H1 (cell line): ENCODE measurements around the gene TRMT61A. TPM values are rescaled to one million over a fixed set of nuclear protein-coding genes. Genes with fewer than 3 reads are reported as not detected.

Source experiments
- CTCF ChIA-PET: fragments of 300-600 bp; sonication (Branson Sonifier 250); formaldehyde crosslinking; loops from one replicate; lab custom pipeline; 2021; ENCODE audit not compliant: partially characterized antibody; lab: Charles Lee
- POLR2A ChIA-PET: fragments of 300-600 bp; sonication (Branson Sonifier 250); formaldehyde crosslinking; loops from one replicate; lab custom pipeline; 2021; ENCODE audit warnings: inconsistent platforms; ENCODE audit not compliant: partially characterized antibody; lab: Charles Lee
- DNase-seq, 2 experiments: peaks; one replicate each; pipeline versions ENCODE4 v3.0.0 to v3.0.0-alpha.2; 2010 to 2022; ENCODE audit warnings: low spot score in 2 of 2, low read depth in 1 of 2, mixed read lengths in 1 of 2
- FAIRE-seq: peaks from 2 replicates; lab custom pipeline; 2011; peaks lifted over from hg19 to GRCh38; lab: Jason Lieb, UNC
- H2AFZ ChIP-seq: 2 replicates; pipeline ENCODE4 v1.8.1; 2012; ENCODE audit warnings: low read length, inconsistent platforms
- H2AK5ac ChIP-seq: 2 replicates; pipeline ENCODE4 v1.6.1; 2013; ENCODE audit warnings: low read depth, low read length
- H2BK120ac ChIP-seq: replicated peaks from 2 replicates; pipeline ENCODE3; 2013; ENCODE audit warnings: low read depth, low read length, inconsistent platforms
- H2BK12ac ChIP-seq: 2 replicates; pipeline ENCODE4 v1.6.1; 2013; ENCODE audit warnings: low read depth, low read length
- H2BK15ac ChIP-seq: 2 replicates; pipeline ENCODE4 v1.6.1; 2013; ENCODE audit warnings: low read length
- H2BK20ac ChIP-seq: 2 replicates; pipeline ENCODE4 v1.6.1; 2013; ENCODE audit warnings: low read length
- H2BK5ac ChIP-seq: 2 replicates; pipeline ENCODE4 v1.6.1; 2013; ENCODE audit warnings: low read depth, low read length
- H3K14ac ChIP-seq: 2 replicates; pipeline ENCODE4 v1.6.1; 2013; ENCODE audit warnings: inconsistent platforms; ENCODE audit not compliant: insufficient read length
- H3K18ac ChIP-seq: 2 replicates; pipeline ENCODE4 v1.6.1; 2013; ENCODE audit warnings: low read length; ENCODE audit errors: extremely low read depth
- H3K23ac ChIP-seq: 2 replicates; pipeline ENCODE4 v1.6.1; 2013; ENCODE audit warnings: inconsistent platforms; ENCODE audit not compliant: insufficient read length
- H3K23me2 ChIP-seq: 2 replicates; pipeline ENCODE4 v1.6.1; 2013; ENCODE audit warnings: low read depth, low read length
- H3K27ac ChIP-seq: 2 replicates; pipeline ENCODE4 v1.6.1; 2011; ENCODE audit warnings: low read depth, low read length, inconsistent platforms
- H3K27me3 ChIP-seq, 4 experiments: replicated peaks in 1 of 4; 1 replicate in 1 of 4; 2 replicates in 3 of 4; pipeline versions ENCODE4 v1.6.1 to v1.8.1; 2011 to 2013; ENCODE audit warnings: low read length in 3 of 4, mild to moderate bottlenecking in 3 of 4, inconsistent platforms in 2 of 4, mixed read lengths in 2 of 4, moderate library complexity in 1 of 4; ENCODE audit not compliant: control insufficient read depth in 3 of 4, insufficient read depth in 3 of 4; ENCODE audit errors: extremely low read depth in 1 of 4
- H3K36me3 ChIP-seq, 4 experiments: 2 replicates each; pipeline versions ENCODE4 v1.6.1 to v1.8.1; 2011 to 2013; ENCODE audit warnings: mild to moderate bottlenecking in 4 of 4, low read length in 3 of 4, moderate library complexity in 2 of 4, control low read depth in 1 of 4, inconsistent platforms in 1 of 4; ENCODE audit not compliant: insufficient read depth in 4 of 4, control insufficient read depth in 2 of 4
- H3K4ac ChIP-seq: replicated peaks from 2 replicates; pipeline ENCODE3; 2013; ENCODE audit warnings: low read length, low read depth, mixed read lengths, inconsistent platforms; ENCODE audit not compliant: insufficient read length
- H3K4me1 ChIP-seq, 4 experiments: replicated peaks in 1 of 4; 1 replicate in 1 of 4; 2 replicates in 3 of 4; pipeline versions ENCODE4 v1.6.1 to v1.8.1; 2011 to 2013; ENCODE audit warnings: low read length in 3 of 4, inconsistent platforms in 2 of 4, mixed read lengths in 1 of 4; ENCODE audit not compliant: insufficient read depth in 4 of 4, control insufficient read depth in 3 of 4
- H3K4me2 ChIP-seq, 2 experiments: 2 replicates each; pipeline versions ENCODE4 v1.6.1 to v1.8.1; 2011 to 2013; ENCODE audit warnings: low read depth in 2 of 2, low read length in 2 of 2, control low read depth in 1 of 2, inconsistent platforms in 1 of 2, mild to moderate bottlenecking in 1 of 2; ENCODE audit not compliant: insufficient read depth in 1 of 2
- H3K4me3 ChIP-seq, 4 experiments: fragments of 200-600, 300-600 bp in 1 of 4; sonication (generic), shearing (Covaris generic), sonication (Bioruptor Twin) in 1 of 4; 2 replicates each; pipeline versions ENCODE4 v1.5.1 to v1.8.1; 2011 to 2016; ENCODE audit warnings: low read length in 4 of 4, low read depth in 3 of 4, control low read depth in 2 of 4, inconsistent platforms in 2 of 4, mild to moderate bottlenecking in 2 of 4, mixed read lengths in 1 of 4, moderate library complexity in 1 of 4; ENCODE audit not compliant: insufficient read depth in 2 of 4; ENCODE audit errors: extremely low read depth in 1 of 4
- H3K56ac ChIP-seq: replicated peaks from 2 replicates; pipeline ENCODE3; 2013; ENCODE audit warnings: low read depth, mild to moderate bottlenecking, mixed read lengths, low read length, inconsistent platforms; ENCODE audit not compliant: insufficient read length
- H3K79me1 ChIP-seq: 2 replicates; pipeline ENCODE4 v1.6.1; 2013; ENCODE audit warnings: low read depth, low read length, control low read depth
- H3K79me2 ChIP-seq, 2 experiments: 2 replicates each; pipeline versions ENCODE4 v1.6.1 to v1.8.1; 2012 to 2013; ENCODE audit warnings: low read length in 2 of 2, mild to moderate bottlenecking in 2 of 2, inconsistent platforms in 1 of 2; ENCODE audit not compliant: insufficient read depth in 2 of 2, control insufficient read depth in 1 of 2
- H3K9ac ChIP-seq, 4 experiments: replicated peaks in 1 of 4; 1 replicate in 1 of 4; 2 replicates in 3 of 4; pipeline versions ENCODE4 v1.6.1 to v1.8.1; 2011 to 2013; ENCODE audit warnings: low read depth in 3 of 4, low read length in 3 of 4, control low read depth in 2 of 4, mild to moderate bottlenecking in 2 of 4, moderate library complexity in 2 of 4, inconsistent platforms in 1 of 4; ENCODE audit errors: extremely low read depth in 1 of 4
- H3K9me3 ChIP-seq, 2 experiments: 2 replicates each; pipeline versions ENCODE4 v1.6.1 to v1.8.1; 2012 to 2013; ENCODE audit warnings: mild to moderate bottlenecking in 2 of 2, moderate library complexity in 2 of 2, control low read depth in 1 of 2, inconsistent platforms in 1 of 2, low read depth in 1 of 2, low read length in 1 of 2, mixed read lengths in 1 of 2; ENCODE audit not compliant: insufficient read depth in 2 of 2
- H4K20me1 ChIP-seq, 2 experiments: replicated peaks in 1 of 2; 2 replicates each; pipeline versions ENCODE3 to v1.8.1; 2011 to 2013; ENCODE audit warnings: inconsistent platforms in 2 of 2, low read length in 2 of 2, mild to moderate bottlenecking in 1 of 2; ENCODE audit not compliant: insufficient read depth in 2 of 2, control insufficient read depth in 1 of 2
- H4K5ac ChIP-seq: 2 replicates; pipeline ENCODE4 v1.6.1; 2013; ENCODE audit warnings: low read length, low read depth, mixed read lengths, inconsistent platforms; ENCODE audit not compliant: insufficient read length
- H4K8ac ChIP-seq: 2 replicates; pipeline ENCODE4 v1.8.0; 2013; ENCODE audit warnings: mild to moderate bottlenecking, moderate library complexity, low read length, inconsistent platforms; ENCODE audit not compliant: insufficient read depth; ENCODE audit errors: extremely low read depth
- H4K91ac ChIP-seq: replicated peaks from 2 replicates; pipeline ENCODE3; 2013; ENCODE audit warnings: low read length, mixed read lengths, inconsistent platforms; ENCODE audit not compliant: insufficient read length
- BRCA1 ChIP-seq: IDR thresholded peaks from 2 replicates; pipeline ENCODE4 v1.6.1; 2012; ENCODE audit warnings: low read depth, low read length, improper control_type of control experiment
- EZH2 ChIP-seq: fragments of 200-600 bp; sonication (generic); IDR thresholded peaks from 2 replicates; pipeline ENCODE4 v1.7.1; 2012; ENCODE audit warnings: low read depth, mild to moderate bottlenecking, moderate library complexity, low read length, inconsistent platforms; ENCODE audit not compliant: severe bottlenecking
- FOSL1 ChIP-seq: IDR thresholded peaks from 2 replicates; pipeline ENCODE4 v1.6.1; 2011; ENCODE audit warnings: mild to moderate bottlenecking, low read depth, low read length, moderate library complexity; ENCODE audit not compliant: insufficient read depth
- SP1 ChIP-seq: IDR thresholded peaks from 2 replicates; pipeline ENCODE4 v1.6.1; 2011; ENCODE audit warnings: low read depth, low read length
- TCF12 ChIP-seq: IDR thresholded peaks from 2 replicates; pipeline ENCODE4 v1.6.1; 2011; ENCODE audit warnings: low read depth, mild to moderate bottlenecking, low read length
- YY1 ChIP-seq: IDR thresholded peaks from 2 replicates; pipeline ENCODE4 v1.6.1; 2011; ENCODE audit warnings: low read depth, mild to moderate bottlenecking, low read length
- WGBS, 2 experiments: shearing (Covaris generic) in 1 of 2; methylation state at CpG; one replicate each; pipeline versions ENCODE4 v1.1.6 to v1.1.7; 2013 to 2015; ENCODE audit warnings: low lambda C conversion rate in 2 of 2, mixed read lengths in 2 of 2, inconsistent platforms in 1 of 2, low coverage in 1 of 2, missing lambda C conversion rate in 1 of 2; ENCODE audit not compliant: insufficient replicate concordance in 2 of 2, insufficient coverage in 1 of 2, insufficient read length in 1 of 2; ENCODE audit errors: extremely low coverage in 1 of 2, missing lambda C conversion rate in 1 of 2; 5-methylcytosine and 5-hydroxymethylcytosine counted together
- polyA plus RNA-seq, 7 experiments: library from polyadenylated mRNA; depleted of rRNA in 3 of 7; stranded (reverse) in 5 of 7; unstranded in 2 of 7; fragments of >200 nt in 5 of 7; fragments of 200-250 nt in 2 of 7; gene quantifications; 1 replicate in 5 of 7; 2 replicates in 1 of 7; 4 replicates in 1 of 7; pipeline versions ENCODE4 v1.2.1 to v1.2.3, GENCODE V29; 2011 to 2013; ENCODE audit warnings: missing spikeins in 2 of 7, mixed read lengths in 2 of 7
- total RNA-seq: library from RNA; stranded (reverse); fragmentation: NEBNext Ultra II Directional; extraction: Animal tissue kit (Norgen Biotek cat#: 25700); gene quantifications from 2 replicates; pipeline ENCODE4 v1.2.1, GENCODE V29; 2021
- TF ChIP-seq, protein P1 (sequence below): IDR thresholded peaks from 2 replicates; pipeline ENCODE4 v1.6.1; 2011; ENCODE audit warnings: low read depth, mild to moderate bottlenecking, low read length; ENCODE audit not compliant: insufficient read depth

The TRMT61A gene
- total and polyA plus RNA-seq, 2 of the 8 experiments (the other 6 are each of a cell fraction or from before 2014, with no cell fraction given), result 15.8 to 19.0 TPM

DNA sequence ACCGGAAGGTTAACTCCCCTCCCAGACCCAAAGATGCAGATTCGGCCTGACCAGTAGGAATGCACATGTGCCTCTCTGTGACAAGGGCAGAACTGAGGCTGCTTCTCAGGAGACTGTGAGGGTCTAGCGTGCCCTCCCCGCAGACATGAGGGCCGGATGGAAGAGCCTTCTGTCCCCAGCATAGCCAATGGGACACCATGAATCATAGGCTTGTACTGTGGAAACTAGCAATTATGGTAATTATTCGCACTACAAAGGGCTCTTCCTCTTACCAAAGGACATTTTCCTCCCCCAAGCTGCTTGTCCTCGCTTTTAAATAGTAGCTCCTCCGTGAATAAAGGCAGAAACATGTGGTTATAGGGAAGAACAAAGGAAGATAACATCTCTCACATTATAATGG, 40.0 kb downstream of the TRMT61A start:
- Histone ChIP-seq H3K9me3 (no peaks in the 10 kb centered on the region), H3K23me2 (no peaks in the 10 kb centered on the region), H3K27me3 (no peaks in the 10 kb centered on the region), H3K79me1 (peaks cover 11% of the 10 kb centered on the region; the same call in 1 of the 2 replicates), H2AFZ (no peak overlapping the region), H3K36me3 (peaks cover 0 to 3% (median under 1%) of the 10 kb centered on the region in 4 experiments; a peak in 1 of 8 replicates), H2AK5ac (no peak overlapping the region), H4K5ac (no peak overlapping the region), H3K23ac (no peak overlapping the region), H3K27ac (no peak overlapping the region), H2BK12ac (no peak overlapping the region), H4K91ac (no peak overlapping the region), H2BK120ac (no peak overlapping the region), H3K14ac (no peak overlapping the region), H3K4ac (no peak overlapping the region), H3K18ac (no peak overlapping the region), H2BK20ac (no peak overlapping the region), H2BK15ac (no peak overlapping the region), H3K4me2 (no peak overlapping the region; a peak in 1 of 4 replicates), H3K79me2 (peaks cover 0 to 47% of the 10 kb centered on the region in 2 experiments; a peak in 2 of 4 replicates), H3K56ac (no peak overlapping the region), H2BK5ac (no peak overlapping the region), H3K4me1 (peaks cover 0 to 3% (median 0%) of the 10 kb centered on the region in 4 experiments; a peak in 3 of 7 replicates), H3K4me3 (no peak overlapping the region), H4K8ac (no peak overlapping the region), H4K20me1 (peaks cover 2 to 7% of the 10 kb centered on the region in 2 experiments), H3K9ac (no peak overlapping the region)
- DNase-seq (no peak), FAIRE-seq (no peak)
- 79% methylated on average over 8 of the region's 8 CpGs; no CpG with 5 or more reads in 1 of the 2 experiments for WGBS, 2 experiments
- no peak for TF ChIP-seq SP1
- TF ChIP-seq EZH2, result no peak
- TF ChIP-seq, protein P1, sequence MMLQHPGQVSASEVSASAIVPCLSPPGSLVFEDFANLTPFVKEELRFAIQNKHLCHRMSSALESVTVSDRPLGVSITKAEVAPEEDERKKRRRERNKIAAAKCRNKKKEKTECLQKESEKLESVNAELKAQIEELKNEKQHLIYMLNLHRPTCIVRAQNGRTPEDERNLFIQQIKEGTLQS, result no peak
- no peak for TF ChIP-seq FOSL1
- no peak for TF ChIP-seq TCF12
- TF ChIP-seq YY1, result no peak
- TF ChIP-seq BRCA1, result no peak
- ChIA-PET POLR2A (interaction anchor here (0.6 to 2.4 kb wide), 2 partner anchors 12 to 47 kb away, joined by 3 to 8 read pairs; partner anchors contain the start of gene CKB), CTCF (interaction anchor here (0.6 to 1.1 kb wide), 5 partner anchors 16 to 428 kb away, joined by 3 to 5 read pairs (median 3); no protein-coding TSS in a partner anchor)
